Calu3 (cell line): ENCODE results near the gene FBXL19. TPM values are rescaled to one million over a fixed set of nuclear protein-coding genes. Genes with fewer than 3 reads are reported as not detected.

Experiments
- BruUV-seq: library from RNA; stranded (reverse); fragments of 400-500 nt; replicated peaks from 2 replicates; lab custom pipeline; 2021; lab: Mats Ljungman, UMichigan
- CTCF ChIA-PET: fragments of 300-600 bp; sonication (Branson Sonifier 250); formaldehyde crosslinking; loops from one replicate; lab custom pipeline; 2022; ENCODE audit warnings: antibody characterized with exemption; lab: Charles Lee
- DNase-seq: peaks from one replicate; pipeline ENCODE4 v3.0.0; 2022
- H3K27ac Mint-ChIP-seq: one replicate; pipeline ENCODE4 v1.8.0; 2022; ENCODE audit warnings: mixed read lengths; ENCODE audit not compliant: unreplicated experiment
- H3K27me3 Mint-ChIP-seq: one replicate; pipeline ENCODE4 v1.8.0; 2022; ENCODE audit warnings: mixed read lengths; ENCODE audit not compliant: unreplicated experiment
- H3K36me3 Mint-ChIP-seq: one replicate; pipeline ENCODE4 v1.8.0; 2022; ENCODE audit warnings: mild to moderate bottlenecking, moderate library complexity, mixed read lengths; ENCODE audit not compliant: insufficient read depth, unreplicated experiment
- H3K4me1 Mint-ChIP-seq: one replicate; pipeline ENCODE4 v1.8.0; 2022; ENCODE audit warnings: mild to moderate bottlenecking, low read depth, mixed read lengths; ENCODE audit not compliant: unreplicated experiment
- H3K4me3 Mint-ChIP-seq: one replicate; pipeline ENCODE4 v1.8.0; 2022; ENCODE audit warnings: mild to moderate bottlenecking, low read depth, moderate library complexity, mixed read lengths; ENCODE audit not compliant: unreplicated experiment
- H3K9me3 Mint-ChIP-seq: one replicate; pipeline ENCODE4 v1.8.0; 2022; ENCODE audit warnings: low read depth, mixed read lengths; ENCODE audit not compliant: unreplicated experiment
- CTCF ChIP-seq: fragments of 200-600 bp; IDR thresholded peaks from one replicate; pipeline ENCODE4 v1.8.0; 2022; ENCODE audit warnings: antibody characterized with exemption; ENCODE audit not compliant: unreplicated experiment
- intact Hi-C: fragments of 100-400 bp; cut with micrococcal nuclease; formaldehyde crosslinking; loops from one replicate; pipeline ENCODE4 v1.10.0; 2022; ENCODE audit not compliant: unreplicated experiment
- total RNA-seq: library from RNA; stranded (reverse); gene quantifications from 2 replicates; pipeline ENCODE4 v1.2.3, GENCODE V29; 2022

The FBXL19 gene
- total RNA-seq, 1 experiment from 2014 or later: 43.2 TPM

- intact Hi-C loops: loop anchor here (1.0 to 10.0 kb wide), 9 partner anchors 47 to 884 kb away; partner anchors contain the start of genes STX4, VKORC1, ZNF646 and ZNF668
- H3K27me3 Mint-ChIP-seq: no peaks in the 10 kb centered on the region
- H3K36me3 Mint-ChIP-seq: peaks cover 57% of the 10 kb centered on the region
- peak within 1 kb of the TSS; percentile 71 for H3K27ac Mint-ChIP-seq
- CTCF ChIA-PET: interaction anchor here (0.8 to 2.4 kb wide), 28 partner anchors 9 to 884 kb away, joined by 3 to 22 read pairs (median 4); partner anchors contain the start of genes FUS, KAT8, PRSS8 and STX4
- peak; percentile 92 for TF ChIP-seq CTCF
- H3K4me3 Mint-ChIP-seq: peak within 1 kb of the TSS; percentile 87
- DNase-seq: peak; percentile 97
- H3K9me3 Mint-ChIP-seq: no peaks in the 10 kb centered on the region
- H3K4me1 Mint-ChIP-seq: no peaks in the 10 kb centered on the region
- no TSS peak for BruUV-seq
These were observed 61.5 kb downstream of the FBXL19 start, which contains the start of gene HSD3B7 for GRCh38 chr16:30984669-30985400. HSD3B7 (plus strand) TSS chr16:30985207; CDS start chr16:30985659, 452 bp downstream.

GRCh38 chr16:30985401-30986128 lies 62.2 kb downstream of the FBXL19 start:
- Mint-ChIP-seq H3K4me1 (no peaks in the 10 kb centered on the region), H3K9me3 (no peaks in the 10 kb centered on the region), H3K36me3 (peaks cover 50% of the 10 kb centered on the region), H3K27me3 (no peaks in the 10 kb centered on the region), H3K27ac (peak overlapping the region; percentile 71), H3K4me3 (peak overlapping the region; percentile 87)
- DNase-seq: peak; percentile 91
- BruUV-seq: no TSS peak
- no peak for TF ChIP-seq CTCF
- intact Hi-C loops: loop anchor here (1.0 to 10.0 kb wide), 9 partner anchors 47 to 883 kb away; partner anchors contain the start of genes STX4, VKORC1, ZNF646 and ZNF668
- CTCF ChIA-PET: interaction anchor here (0.6 to 2.4 kb wide), 31 partner anchors 8 to 888 kb away, joined by 3 to 22 read pairs (median 4); partner anchors contain the start of genes FUS, KAT8, PRSS8 and STX4

GRCh38 chr16:30986129-30986991 lies 63.0 kb downstream of the FBXL19 start:
- no peak for DNase-seq
- Mint-ChIP-seq H3K4me1 (no peaks in the 10 kb centered on the region), H3K36me3 (peaks cover 44% of the 10 kb centered on the region), H3K27ac (no peak overlapping the region), H3K27me3 (no peaks in the 10 kb centered on the region), H3K9me3 (no peaks in the 10 kb centered on the region), H3K4me3 (no peak overlapping the region)
- BruUV-seq: TSS peak; percentile 20
- CTCF ChIA-PET: interaction anchor here (0.6 to 2.4 kb wide), 22 partner anchors 7 to 887 kb away, joined by 3 to 22 read pairs (median 7); partner anchors contain the start of genes FUS, KAT8, STX4 and VKORC1
- intact Hi-C loops: loop anchor here (5.0 to 10.0 kb wide), 5 partner anchors 46 to 398 kb away; partner anchors contain the start of gene STX4
- TF ChIP-seq CTCF: no peak
